NCI-H2029 treated with DMSO at 0.1 percent for 48 hours (cell line): ENCODE results near the gene DPH7.
A peak's percentile ranks its signal among the peaks of the same experiment; 100 is the strongest.
"Not testable (repeated sequence)": the region's sequence is repeated elsewhere in the genome, so short reads cannot be mapped to it uniquely, and the experiment has no call there.

Experiments
- DNase-seq: peaks from one replicate; lab custom pipeline; 2025; lab: John Stamatoyannopoulos, UW

DPH7 gene

DNA sequence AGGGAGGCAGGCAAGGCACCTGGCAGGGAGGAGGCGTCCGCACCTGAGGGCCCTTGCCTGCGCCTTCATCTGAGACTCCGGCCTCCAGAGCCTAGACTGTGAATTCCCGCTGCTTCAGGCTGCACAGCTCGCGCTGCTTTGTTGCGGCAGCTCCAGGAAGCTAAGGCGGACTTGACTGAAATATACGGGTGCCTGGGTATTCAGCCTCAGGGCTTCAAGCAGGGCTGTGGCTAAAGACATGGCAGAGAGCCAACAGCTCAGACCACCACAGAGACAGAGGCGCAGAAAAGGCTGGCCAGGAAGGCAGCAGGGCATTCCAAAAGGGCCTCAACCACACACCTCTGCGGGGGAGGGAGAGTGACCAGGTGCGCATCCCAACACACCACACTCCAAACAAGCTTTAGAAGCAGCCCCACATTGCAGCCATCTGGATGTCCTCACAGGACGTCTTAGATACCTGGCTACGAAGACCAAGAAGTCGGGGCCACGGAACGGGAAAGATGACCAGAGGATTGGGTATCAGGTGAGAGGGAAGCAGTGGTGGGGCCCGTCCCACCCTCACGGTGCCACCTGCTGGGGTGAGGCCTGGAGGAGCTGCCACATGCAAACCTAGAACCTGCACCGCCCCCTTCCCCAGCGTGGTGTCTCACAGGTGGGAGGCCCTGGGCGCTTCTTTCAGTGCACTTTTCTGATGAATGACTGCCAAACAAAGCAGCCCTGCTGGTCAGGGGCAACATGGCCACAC, 1.7 kb upstream of the DPH7 start:
- DNase-seq, result no peak

DNA sequence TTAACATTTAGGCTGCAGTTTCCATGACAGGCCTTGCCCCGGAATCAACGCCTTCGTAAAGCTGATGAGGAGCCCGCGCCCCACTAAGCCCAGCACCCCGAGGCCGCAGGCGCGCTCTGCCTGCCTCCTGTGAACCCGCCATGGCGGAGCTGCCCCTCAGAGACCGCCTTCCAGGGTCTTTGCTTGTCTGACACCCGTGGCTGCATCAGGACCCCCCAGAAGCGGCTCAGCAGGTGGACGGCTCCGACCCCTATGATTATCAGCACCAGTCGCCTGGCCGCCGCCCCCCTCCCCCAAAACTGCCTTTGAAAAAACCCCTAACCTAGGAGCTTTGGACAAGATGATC, 507 bp upstream of the DPH7 start:
- DNase-seq, result no peak

DNA sequence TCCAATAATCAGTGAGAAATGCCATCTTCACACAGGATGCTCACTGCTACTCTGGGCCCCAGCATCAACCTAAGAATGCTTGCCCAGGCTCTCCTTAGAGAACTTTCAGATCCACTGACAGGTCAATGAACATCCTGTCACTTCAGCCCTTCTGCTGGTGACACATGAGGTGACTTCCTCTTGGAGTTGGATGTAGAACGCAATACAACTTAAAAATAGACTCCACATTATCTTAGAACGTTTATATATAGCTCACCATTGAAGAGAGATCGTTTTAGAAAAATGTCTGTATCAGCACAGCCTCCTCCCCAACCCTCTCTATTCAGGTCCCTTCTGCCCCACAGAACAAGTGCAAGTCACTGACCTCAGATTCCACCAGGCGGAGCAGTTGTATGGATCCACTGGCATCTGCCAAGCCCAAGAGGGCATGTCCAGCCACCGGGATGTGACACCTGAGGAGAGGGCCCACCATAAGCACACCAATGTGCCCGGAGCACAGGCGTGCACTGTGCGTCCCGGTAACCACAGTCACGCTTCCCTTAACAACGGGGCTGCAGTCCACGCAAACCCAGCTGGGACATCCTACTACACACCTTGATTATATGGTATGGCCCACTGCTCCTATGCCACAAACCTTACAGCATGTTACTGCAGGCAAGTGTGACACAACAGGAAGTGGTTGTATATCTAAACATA, 2.9 kb downstream of the DPH7 start:
- DNase-seq, result no peak

DNA sequence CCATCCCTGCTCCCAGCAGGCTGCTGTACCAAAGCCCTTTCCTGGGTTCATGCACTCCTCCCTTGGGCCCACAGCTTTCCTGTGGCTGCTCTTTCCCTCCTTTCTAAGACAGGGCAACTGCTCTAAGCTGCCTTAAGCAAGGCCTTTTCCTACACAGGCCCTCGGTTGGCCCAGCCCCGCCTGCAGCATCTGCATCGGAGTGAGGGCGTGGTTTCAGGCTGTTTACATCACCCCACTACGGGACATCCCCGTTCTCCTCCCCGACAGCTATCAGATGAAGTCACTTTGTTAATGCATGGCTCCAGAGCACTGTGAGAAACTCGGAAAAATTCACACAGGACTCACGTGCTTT, 3.4 kb downstream of the DPH7 start:
- no peak for DNase-seq

DNA sequence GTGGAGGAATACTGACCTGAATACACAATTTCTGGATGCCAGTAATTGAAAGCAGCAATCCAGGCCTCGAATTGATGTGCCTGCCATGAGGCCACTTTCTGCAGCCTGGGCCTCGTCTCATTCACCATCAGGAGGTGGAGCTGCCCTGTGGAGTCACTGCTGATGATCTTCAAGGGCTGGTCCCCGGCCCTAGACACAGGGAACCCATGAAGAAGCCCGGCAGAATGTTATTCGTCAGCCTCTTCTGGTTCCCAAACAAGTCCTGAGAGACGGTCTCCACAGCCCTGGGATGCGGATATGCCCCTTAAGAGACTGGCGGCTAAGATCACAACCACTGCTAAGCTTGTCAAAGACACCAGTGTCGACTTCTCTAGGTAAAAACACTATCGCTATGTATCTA, 4.5 kb downstream of the DPH7 start:
- DNase-seq, result no peak

DNA sequence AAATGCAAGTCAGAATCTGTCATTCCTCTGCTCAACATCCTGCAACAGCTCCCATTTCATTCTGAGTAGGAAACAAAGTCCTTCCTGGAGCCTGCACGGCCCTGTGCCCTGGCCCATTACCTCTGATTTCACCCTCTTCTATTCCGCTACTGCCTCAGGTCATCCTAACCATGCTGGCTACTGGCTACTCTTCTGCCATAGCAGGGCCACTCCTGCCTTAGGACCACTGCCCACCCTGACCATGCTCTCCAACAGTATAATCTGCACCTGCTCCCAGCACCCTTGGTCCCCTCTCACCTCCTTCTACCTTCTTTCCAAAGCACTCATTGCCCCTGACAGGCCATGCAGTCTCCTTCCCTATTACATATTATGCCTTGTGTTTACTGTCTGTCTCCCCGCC, 8.2 kb downstream of the DPH7 start:
- DNase-seq, result no peak

DNA sequence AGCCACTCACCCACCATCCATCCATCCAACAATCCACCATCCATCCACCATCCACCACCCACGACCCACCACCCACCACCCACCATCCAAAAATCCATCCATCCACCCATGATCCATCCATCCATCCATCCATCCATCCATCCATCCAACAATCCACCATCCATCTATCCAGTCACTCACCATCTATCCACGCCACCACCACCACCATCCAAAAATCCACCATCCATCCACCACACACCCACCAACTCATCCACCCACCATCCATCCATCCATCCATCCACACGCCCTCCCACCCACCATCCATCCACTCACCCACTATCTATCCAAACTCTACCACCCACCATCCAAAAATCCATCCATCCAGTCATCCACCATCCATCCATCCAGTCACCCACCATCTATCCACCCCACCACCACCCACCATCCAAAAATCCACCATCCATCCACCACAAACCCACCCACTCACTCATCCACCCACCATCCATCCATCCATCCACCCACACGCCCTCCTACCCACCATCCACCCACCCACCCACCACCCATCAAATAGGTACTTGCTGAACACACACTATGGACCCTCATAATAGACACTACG, 9.0 kb downstream of the DPH7 start:
- DNase-seq, result no peak

DNA sequence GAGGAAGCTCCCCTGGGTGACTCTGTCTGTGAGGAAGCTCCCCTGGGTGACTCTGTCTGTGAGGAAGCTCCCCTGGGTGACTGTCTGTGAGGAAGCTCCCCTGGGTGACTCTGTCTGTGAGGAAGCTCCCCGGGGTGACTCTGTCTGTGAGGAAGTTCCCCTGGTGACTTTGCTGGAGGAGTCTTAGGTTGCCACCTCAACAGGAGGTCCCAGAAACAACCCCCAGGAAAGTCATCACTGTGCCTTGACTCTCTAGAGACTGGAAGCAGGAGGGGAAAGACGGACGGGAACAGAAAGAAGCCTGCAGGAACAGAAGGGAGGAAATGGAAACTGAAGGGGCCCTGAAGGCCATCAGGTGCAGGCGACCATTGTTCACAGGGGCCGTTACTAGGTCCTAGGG, 10.3 kb downstream of the DPH7 start:
- DNase-seq, result not testable (repeated sequence)

DNA sequence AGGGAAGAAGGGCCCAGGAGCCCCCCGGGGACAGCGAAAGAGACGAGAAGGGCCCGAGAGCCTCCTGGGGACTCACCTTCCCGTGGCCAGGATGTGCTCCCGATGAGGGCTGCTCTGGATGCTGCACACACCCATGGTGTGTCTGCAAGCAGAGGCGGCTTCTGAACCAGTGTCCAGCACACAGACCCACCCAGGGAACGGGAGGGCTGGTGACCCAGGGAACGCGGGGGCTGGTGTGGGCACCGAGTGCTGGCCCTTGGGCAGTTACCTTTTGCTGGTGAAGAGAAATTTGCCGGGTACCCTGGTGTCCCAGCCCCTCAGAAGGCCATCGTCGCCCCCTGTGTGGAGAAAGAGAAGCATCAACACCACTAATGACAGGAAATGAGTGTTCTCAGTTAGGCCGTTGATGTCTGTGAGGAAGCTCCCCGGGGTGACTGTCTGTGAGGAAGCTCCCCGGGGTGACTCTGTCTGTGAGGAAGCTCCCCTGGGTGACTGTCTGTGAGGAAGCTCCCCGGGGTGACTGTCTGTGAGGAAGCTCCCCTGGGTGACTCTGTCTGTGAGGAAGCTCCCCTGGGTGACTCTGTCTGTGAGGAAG, 13.8 kb downstream of the DPH7 start:
- no peak for DNase-seq

DNA sequence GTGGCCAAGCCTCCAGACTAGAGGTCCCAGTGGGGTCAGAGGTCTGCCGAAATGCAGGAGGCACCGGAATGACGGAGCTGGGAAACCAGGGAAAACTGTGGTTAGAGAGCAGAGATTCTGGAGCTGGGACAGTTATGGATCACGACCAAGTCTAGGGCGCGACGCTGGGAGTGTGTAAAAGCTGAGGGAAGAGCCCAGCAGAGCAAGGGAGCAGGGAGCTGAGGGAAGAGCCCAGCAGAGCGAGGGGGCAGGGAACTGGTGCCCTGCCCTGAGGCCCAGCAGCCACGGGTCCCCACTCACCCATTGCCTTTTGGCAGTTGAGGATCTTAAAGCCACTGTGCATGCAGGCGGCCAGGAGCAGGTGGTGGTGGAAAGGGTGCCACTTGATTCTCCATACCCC, 14.6 kb downstream of the DPH7 start:
- DNase-seq, result no peak

DNA sequence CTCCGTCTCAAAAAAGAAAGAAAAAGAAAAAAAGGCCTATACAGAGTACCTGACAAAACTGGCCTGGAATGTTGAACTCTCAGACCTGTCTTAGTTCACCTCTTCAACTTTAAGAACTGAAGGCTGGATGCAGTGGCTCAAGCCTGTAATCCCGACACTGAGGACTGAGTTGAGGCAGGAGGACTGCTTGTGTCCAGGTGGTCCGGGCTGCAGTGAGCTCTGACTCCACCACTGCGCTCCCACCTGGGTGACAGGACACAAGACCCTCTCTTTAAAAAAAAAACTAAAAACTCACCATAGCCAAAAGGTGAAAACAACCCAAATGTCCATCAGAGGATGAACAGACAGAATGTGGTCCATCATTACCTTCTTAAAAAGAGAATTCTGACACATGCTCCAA, 20.6 kb downstream of the DPH7 start:
- no peak for DNase-seq

DNA sequence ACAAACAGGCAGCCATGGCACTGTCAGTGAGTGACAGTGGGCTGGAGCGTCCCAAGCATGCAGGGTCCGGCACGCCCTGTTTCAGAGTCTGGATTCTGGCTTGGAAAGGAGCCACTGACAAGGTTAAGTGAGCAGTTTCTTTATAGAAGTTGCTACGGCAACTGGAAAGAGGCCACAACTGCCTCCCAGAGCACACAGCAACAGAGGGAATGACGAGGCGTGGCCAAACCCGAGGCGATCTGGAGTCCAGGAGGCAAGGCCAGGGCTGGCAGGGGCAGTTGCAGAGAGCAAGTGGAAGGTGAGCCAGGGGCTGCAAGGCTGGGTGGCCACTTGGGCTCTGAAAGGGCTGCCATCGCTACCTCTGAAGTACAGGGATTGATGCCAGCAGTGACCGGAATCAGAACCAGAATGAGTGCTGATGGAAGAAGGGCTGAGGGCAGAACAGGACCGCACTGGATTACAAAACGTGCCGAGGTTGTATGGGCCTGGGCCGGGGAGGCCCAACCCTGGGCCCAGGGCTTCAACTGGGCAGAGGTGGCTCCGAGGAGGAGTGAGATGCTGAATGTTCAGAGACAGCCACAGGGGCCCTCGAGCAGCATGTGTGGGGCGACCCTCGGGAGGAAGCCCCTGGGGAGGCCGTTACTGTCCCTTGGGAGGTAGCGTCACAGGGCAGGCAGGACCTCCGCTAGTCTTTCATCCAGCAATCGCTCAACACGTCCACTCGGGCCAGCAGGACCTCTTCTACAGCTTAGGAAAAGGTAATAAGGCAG, 22.5 kb downstream of the DPH7 start:
- DNase-seq, result no peak

DNA sequence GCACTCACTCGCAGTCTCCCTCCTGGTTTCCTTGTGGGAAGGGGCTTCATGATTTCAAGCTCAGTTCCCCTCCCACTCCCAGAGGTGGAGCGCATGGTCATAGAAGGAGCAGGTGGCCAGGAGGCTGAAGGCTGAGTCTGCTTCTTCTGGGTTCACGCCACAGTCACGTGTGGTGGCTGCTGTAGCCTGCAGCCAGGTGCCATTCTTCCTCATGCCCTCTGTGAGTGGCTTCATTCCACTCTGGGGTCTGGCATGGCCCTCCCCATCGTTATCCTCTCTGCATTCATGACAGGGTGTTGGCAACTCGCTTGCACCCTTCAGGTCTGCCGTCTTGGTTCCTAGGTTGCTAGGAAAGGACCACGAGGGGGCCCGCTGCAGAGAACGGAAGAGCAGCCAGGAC, 23.5 kb downstream of the DPH7 start:
- no peak for DNase-seq

DNA sequence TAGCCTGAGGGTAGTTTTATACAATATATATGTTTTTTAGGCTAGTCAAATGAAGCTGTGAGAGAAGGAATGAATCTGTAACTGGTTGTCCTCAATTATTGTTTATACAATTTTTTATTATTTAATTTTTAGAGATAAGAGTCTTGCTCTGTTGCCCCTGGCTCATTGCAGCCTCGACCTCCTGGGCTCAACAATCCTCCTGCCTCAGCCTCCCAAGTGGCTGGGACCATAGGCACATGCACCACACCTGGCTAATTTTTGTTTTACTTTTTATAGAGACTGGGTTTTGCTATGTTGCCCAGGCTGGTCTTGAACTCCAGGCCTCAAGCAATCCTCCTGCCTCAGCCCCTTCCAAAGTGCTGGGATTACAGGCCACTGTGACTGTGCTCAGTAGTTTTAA, 24.4 kb downstream of the DPH7 start:
- DNase-seq, result no peak

DNA sequence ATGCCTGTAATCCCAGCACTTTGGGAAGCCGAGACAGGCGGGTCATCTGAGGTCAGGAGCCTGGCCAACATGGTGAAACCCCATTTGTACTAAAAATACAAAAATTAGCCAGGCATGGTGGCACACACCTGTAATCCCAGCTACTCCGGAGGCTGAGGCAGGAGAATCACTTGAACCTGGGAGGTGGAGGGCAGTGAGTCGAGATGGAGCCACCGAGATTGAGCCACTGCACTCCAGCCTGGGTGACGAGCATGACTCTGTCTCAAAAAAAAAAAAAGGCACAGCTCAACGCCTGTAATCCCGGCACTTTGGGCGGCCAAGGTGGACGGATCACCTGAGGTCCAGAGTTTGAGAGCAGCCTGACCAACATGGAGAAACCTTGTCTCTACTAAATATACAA, 25.1 kb downstream of the DPH7 start:
- not testable (repeated sequence) for DNase-seq

DNA sequence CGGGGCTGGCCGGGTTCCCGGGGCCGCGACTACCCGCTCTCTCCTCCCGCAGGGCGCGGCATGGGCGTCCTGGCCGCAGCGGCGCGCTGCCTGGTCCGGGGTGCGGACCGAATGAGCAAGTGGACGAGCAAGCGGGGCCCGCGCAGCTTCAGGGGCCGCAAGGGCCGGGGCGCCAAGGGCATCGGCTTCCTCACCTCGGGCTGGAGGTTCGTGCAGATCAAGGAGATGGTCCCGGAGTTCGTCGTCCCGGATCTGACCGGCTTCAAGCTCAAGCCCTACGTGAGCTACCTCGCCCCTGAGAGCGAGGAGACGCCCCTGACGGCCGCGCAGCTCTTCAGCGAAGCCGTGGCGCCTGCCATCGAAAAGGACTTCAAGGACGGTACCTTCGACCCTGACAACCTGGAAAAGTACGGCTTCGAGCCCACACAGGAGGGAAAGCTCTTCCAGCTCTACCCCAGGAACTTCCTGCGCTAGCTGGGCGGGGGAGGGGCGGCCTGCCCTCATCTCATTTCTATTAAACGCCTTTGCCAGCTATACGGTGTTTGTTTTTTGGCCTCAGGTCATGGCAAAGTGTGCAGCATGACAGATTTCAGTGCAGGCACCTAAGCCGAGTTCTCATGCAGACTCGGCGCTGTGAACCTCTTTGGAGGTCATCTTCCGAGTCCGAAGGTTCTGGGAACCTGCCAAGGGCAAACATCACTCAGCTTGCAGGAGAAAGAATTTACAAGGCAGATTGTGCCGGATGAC, 26.5 kb downstream of the DPH7 start:
- no peak for DNase-seq

DNA sequence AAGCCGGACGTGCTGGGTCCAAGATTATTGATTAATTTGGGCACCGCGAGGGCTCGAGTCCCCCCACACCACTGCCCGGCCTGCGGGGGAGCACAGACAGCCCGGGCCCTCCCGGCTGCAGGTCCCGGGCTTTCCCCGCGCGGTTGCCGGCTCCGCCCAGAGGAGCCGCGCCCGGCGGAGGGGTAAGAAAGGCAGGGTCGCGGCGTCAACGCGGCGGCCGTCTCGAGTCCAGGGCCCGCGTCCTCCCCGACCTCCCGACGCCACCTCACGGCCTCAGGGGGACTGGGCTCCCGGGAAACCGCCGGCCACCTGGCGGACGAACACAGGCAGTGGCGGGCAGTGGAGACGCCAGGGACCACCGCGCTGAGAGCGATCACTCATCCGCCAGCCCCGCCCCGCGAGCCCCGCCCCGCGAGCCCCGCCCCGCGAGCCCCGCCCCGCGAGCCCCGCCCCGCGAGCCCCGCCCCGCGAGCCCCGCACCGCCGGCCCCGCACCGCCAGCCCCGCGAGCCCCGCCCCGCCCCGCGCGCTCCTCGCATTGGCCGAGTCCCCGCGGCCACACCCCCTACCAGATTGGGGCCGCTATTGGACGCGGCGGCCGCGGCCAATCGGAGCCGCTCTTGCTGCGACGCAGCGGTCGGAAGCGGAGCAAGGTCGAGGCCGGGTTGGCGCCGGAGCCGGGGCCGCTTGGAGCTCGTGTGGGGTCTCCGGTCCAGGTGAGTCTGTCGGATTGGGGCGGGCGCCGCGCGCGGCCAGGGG, 27.3 kb downstream of the DPH7 start, which contains the start of gene MRPL41:
Gene MRPL41, plus strand, starts transcription at position 616 of the 758 bp plus-strand sequence. CDS start 203 bp downstream, outside the sequence.
- peak; percentile 58 for DNase-seq

DNA sequence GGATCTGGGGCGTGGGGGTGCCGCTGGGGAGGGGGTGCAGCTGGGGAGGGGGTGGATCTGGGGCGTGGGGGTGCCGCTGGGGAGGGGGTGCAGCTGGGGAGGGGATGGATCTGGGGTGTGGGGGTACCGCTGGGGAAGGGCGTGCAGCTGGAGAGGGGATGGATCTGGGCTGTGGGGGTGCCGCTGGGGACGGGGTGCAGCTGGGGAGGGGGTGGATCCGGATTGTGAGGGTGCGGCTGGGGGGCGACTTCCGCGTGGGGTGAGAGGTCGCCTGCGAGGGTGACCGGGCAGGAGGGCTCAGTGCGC, 27.8 kb downstream of the DPH7 start:
- not testable (repeated sequence) for DNase-seq

DNA sequence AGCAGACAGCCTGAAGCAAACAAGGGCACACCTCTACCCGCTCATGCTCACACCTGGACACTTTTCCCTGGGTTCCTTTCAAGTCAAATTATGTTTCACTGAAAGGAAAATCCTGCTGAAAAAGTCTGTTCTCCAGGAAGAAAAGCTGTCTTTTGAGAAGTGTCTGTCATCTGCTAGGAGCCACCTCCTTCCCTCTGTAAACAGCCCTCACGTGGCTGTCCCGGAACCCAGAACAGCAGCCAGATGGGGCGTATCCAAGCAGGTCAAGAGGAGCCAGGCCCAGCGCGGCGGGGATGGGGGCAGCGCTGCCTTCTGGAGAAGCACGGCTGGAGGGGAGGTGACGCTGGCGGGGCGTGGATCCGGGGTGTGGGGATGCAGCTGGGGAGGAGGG, 28.5 kb downstream of the DPH7 start, which contains the start of gene PNPLA7:
Gene PNPLA7, minus strand, starts transcription at position 172 of the 391 bp plus-strand sequence. CDS start 205 bp downstream, outside the sequence.
- DNase-seq, result peak; percentile 91

DNA sequence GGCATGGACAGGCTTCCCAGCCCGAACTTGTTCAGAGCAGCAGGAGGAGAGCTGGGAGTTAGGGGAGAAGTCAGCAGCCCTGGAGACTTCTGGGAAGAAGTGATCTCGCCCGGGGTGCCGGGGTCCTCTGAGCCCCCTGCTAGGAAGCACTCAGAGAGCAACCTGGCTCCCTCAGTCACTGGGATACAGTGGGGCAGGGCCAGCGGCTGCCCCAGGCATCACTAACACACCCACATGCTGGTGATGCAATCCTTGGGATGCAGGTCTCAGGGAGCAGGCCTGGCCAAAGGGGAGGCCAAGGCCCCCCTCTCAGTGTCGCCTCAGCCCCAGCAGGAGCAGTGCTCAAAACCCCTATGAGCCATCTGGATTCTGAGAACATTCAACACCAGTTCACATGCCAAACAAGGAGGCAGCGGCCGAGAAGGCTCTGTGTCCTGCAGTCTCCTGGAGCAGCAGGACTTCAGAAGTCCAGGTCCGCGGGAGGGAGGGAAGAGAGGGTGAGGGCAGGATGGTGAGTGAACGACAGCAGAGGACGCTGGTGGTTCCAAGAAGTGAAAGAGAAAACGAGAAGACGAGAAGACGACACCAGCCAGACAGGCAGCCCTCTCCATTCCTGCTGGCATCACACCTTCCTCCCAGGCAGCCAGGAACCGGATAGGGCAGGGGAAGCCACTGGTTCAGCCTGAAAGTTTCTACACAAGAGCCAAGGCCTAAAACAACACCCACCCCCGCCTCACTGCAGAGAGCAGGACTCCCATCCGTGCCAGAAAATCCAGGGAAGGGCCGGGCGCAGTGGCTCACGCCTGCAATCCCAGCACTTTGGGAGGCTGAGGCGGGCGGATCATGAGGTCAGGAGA, 30.8 kb downstream of the DPH7 start:
- no peak for DNase-seq
